Middle frontal gyrus (tissue), 1 donor: ENCODE results near the gene FHL2.
A peak's percentile ranks its signal among the peaks of the same experiment; 100 is the strongest.
"Not testable (repeated sequence)": the region's sequence is repeated elsewhere in the genome, so short reads cannot be mapped to it uniquely, and the experiment has no call there.

Experiments
- DNase-seq: peaks from one replicate; pipeline ENCODE4 v3.0.0-alpha.2; 2015; ENCODE audit warnings: low spot score; ENCODE audit errors: extremely low spot score

The FHL2 gene

DNA sequence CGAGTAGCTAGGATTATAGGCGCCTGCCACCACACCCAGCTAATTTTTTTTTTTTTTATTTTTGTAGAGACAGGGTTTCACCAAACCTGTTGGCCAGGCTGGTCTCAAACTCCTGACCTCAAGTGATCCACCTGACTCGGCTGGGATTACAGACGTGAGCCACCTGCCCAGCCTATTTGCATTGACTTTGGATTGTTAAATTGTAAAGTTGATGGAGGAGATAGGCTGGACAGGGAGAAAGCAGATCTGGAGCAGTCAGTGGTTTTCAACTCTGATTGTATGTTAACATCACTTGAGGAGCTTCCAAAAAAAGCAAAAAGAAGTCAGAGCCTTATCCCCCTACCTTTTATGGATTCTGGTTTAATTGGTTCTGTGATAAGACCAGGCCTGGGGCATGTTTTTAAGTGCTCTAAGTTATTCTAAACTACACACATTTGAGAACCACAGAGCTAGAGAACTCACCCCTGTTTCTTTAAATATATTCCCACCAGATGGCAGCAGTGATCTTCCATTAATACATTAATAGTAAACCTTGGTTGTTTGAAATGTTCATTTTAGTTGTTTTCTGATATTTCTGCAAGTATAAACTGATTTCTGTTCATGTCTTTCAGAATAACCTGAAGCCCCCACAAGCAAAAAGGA is 54.0 kb downstream of the FHL2 start:
- no peak for DNase-seq

- DNase-seq: no peak
These were observed 59.4 kb downstream of the FHL2 start for GRCh38 chr2:105339414-105339813.

DNA sequence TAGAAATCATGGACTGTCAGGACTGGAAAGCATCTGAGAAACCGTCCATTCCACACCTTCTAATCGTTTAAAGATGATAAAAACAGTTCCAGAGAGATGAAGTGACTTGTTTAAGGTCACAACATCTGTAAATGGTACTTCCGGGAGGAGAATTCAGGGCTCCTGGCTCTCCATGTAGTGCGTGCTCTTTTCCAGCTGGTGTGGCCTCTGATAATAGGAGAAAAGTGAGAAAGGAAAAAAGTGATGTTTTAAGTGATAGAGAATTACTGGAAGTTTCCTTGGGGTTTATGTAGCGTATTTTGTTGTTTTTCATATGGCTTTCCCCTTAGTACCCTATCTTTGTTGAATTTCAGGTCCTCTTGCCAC is 60.8 kb downstream of the FHL2 start:
- no peak for DNase-seq

GRCh38 chr2:105337122-105338019 is 61.5 kb downstream of the FHL2 start, which contains the start of gene C2orf49:
Gene C2orf49, plus strand, starts transcription at chr2:105337540. Its CDS starts 48 bp downstream, at chr2:105337588.
- peak; percentile 84 for DNase-seq

DNA sequence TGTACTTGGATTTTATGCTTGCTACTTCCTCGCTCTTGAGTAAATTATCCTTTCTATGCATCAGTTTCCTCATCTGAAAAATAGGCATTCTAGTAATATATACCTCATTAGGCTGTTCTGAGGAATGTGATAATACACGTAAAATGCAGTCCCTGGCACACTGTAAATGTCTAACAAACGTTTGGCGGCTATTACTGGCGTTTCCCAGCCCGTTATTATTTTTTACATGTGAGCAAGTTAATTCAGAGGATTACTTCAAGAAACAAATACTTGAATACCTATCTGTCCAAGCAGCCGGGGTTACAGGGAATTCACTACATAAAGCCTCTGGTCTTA is 62.1 kb downstream of the FHL2 start:
- DNase-seq: no peak

GRCh38 chr2:105335469-105335868 is 63.4 kb downstream of the FHL2 start:
- no peak for DNase-seq

GRCh38 chr2:105334211-105334610 is 64.6 kb downstream of the FHL2 start:
- no peak for DNase-seq

DNA sequence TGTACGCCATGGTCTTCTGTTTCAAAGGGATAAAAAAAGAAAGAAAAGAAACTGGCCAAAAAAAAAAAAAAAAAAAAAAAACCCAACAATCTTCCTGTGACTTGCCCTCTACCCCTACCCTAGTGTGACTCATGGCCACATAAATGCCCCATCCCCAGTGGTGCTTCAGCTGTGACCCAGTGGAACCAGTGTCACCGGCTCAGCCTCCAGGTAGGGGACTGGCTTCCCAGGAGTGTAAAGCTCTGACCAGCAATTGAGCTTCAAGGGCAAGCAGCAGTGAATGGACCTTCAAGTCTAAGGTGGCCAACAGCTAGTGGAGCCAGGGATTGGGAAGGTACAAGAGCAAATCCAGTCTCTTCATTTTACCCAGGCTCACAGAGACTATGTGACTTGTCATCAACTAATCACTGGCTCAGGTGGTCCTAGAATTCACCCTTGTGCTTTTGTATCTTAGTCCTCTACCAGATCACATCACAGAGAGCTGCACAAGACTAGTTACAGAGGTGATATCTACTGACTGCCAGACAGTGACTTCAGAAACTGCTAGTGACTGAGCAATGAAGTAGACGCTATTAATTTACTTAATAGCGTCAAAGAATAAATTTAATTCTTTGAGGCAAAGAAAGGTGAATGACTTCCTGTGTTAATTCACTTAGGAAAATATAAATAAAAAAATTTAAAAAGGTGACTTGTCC is 68.0 kb downstream of the FHL2 start:
- no peak for DNase-seq

DNA sequence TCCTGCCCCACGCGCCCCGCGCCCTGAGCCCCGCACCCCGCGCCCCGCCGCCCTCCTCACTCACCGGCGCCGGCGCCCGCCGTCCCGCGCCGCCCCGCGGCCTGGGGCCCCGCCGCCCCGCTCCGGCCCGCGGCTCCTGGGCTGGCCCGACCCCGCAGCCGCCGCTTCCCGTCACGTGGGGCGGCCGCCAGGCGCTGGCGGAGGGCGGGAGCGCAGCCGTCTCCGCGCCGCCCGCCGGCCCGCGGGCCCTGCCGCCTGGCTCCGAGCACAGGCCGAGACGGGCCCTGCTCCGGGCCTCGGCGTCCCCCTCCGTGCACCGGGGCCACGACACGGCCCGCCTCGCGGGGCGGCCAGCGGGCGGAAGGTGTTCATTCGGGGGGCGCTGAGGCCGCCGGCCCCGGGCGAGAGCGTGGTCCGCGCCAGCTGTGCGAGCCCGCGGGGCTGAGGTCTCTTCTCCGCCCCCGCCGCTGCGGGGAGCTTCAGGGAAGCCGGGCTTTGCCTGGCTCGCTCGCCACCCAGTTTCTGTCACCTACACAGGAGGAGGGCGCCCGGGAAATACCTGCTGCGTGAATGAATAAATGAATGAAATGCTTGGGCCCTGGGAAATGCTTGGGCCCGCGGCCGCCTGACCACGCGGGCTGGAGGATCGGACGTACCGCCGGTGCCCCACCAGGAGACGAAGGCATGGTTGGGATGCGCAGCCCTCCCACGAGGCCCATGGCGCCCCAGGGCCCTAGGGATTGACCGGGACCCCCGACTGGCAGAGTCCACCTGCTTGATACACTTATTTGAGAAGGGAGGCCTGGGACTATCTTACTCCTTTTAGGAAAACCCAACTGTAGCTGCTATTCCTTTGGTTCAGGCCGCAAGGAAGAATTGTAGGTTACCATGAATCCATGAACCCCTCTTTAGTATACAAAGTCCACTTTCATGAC is 69.0 kb downstream of the FHL2 start, which contains the start of gene TGFBRAP1:
Gene TGFBRAP1, minus strand, starts transcription at position 175 of the 935 bp plus-strand sequence. CDS start 21,434 bp downstream, outside the sequence.
- peak; percentile 37 for DNase-seq

GRCh38 chr2:105329197-105329554 is 69.7 kb downstream of the FHL2 start:
- DNase-seq: no peak

DNA sequence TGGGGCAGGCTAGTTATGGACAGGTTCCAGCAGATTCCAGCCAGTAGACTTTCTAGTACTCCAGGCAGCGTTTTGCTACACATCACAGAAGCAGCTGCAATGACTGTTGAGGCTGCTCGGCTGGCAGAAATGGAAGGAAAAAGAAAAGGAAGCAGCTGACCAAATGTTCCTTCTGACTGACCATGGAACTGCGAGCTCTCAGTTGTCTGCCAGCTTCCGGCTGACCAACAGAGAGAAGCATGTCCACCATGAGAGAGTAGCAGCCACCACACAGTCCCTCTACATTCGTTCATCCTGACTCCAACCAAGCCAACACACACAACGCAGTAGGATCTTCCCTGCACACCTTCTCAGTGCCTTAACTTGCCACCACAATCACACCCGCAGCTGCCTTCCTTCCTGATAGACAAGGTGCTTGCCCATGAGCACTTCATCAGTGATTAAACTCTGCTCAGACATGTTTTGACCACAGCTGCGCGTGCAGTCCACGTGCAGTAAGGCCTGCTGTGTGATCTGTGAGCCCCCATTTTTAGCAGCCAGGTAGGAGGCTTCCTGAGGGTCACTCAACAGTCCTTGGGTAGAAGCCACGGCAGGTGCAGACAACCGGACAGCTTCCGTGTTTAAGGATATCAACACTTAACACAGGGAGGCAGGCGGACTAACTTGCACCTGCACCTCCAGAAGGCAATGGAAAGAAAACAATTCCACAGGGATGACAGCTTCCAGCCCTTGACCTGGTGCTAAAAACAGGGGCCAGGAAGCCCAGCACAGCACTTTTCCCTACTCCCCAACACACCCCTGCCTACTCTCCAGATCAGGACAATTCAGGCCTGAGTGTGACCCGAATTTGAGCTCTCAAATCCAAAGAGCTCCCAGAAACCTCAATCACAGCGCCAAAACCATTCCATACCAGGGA is 70.3 kb downstream of the FHL2 start:
- DNase-seq: no peak

DNA sequence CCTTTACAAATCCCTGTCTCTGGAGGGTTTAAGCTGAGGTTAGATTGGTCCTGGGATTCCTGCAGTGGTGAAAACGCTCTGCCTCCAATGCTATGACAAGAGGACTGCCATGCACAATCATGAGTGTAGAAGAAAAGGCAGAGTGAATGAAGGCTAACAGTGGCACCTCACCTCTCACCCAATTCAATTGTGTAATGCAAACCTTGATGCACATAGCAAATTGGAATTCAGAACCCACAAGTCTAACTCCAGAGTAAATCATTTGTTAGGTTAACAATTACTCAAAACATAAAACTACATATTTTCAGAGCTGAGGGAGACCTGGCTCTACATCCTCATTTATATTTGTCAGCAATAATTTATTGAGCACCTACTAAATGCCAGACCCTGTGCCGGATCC is 71.2 kb downstream of the FHL2 start:
- DNase-seq: no peak

DNA sequence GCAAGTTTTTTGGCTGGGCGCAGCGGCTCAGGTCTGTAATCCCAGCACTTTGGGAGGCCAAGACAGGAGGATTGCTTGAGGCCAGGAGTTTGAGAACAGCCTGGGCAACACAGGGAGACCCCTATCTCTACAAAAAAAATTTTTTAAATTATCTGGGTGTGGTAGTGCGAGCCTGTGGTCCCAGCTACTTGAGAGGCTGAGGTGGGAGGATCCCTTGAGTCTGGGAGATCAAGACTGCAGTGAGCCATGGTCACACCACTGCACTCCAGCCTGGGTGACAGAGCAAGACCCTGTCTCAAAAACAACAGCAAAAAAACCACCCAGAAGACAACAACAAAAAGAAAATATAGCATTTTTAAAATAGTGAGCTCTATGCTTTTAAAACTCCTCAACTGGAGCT is 71.6 kb downstream of the FHL2 start:
- not testable (repeated sequence) for DNase-seq

GRCh38 chr2:105325389-105325963 is 73.4 kb downstream of the FHL2 start:
- DNase-seq: no peak

- no peak for DNase-seq
These were observed 74.1 kb downstream of the FHL2 start for GRCh38 chr2:105324732-105325131.

GRCh38 chr2:105324101-105324500 is 74.8 kb downstream of the FHL2 start:
- no peak for DNase-seq

- no peak for DNase-seq
These were observed 75.7 kb downstream of the FHL2 start for GRCh38 chr2:105323111-105323510.

- DNase-seq: no peak
These were observed 76.8 kb downstream of the FHL2 start for GRCh38 chr2:105321875-105322646.

DNA sequence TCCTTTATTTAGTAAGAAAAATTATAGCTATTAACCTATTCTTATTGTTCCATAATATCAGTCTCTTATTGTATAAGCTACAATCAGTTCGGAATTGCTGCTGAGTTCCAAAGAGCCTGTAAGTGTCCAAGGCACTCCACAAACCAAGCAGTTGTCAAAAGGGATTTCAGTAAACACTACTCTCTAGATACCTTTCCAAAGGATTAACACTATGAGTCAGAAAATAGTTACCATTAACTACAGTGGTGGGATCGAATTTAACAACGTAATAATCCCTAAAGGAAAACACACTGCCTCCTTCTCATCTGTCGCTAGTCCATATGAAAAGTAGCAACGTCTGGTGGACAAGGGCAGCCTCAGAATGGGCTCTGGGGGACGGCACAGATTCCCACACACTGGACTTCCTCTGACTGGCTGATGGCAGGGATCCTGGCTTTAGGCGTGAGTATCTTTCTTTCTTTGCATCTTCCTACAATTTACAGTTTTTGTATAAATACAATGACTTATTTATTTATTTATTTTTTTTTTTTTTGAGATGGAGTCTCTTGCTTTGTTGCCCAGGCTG is 78.1 kb downstream of the FHL2 start:
- no peak for DNase-seq
